OCI-LY3 (cell line): ENCODE data around the gene HSD17B2.

ENCODE experiments used
- CTCF ChIP-seq: fragments of 200-600, 300-600 bp; sonication (generic); IDR thresholded peaks from 2 replicates; pipeline ENCODE4 v1.5.1; 2014; ENCODE audit warnings: antibody characterized with exemption, low read length, low read depth
- EZH2phosphoT487 ChIP-seq: fragments of 200-600 bp; shearing (Covaris generic); IDR thresholded peaks from 2 replicates; pipeline ENCODE4 v1.6.1; 2018; ENCODE audit warnings: antibody characterized with exemption, mixed run types, low read depth

- TF ChIP-seq EZH2phosphoT487 (no peak), CTCF (no peak)
Measured at GRCh38 chr16:82002831-82003230, 32.2 kb upstream of the HSD17B2 start.
